GM12878 (cell line): ENCODE data around the gene SLC16A9. TPM values are rescaled to one million over a fixed set of nuclear protein-coding genes. Genes with fewer than 3 reads are reported as not detected.

Experiments
- ATAC-seq: fragments of 200-7000 bp; cut with Tn5 transposase; 3 replicates; pipeline ENCODE4 v1.9.1; 2020; ENCODE audit warnings: mild to moderate bottlenecking, moderate library complexity
- BruUV-seq: library from RNA; stranded (reverse); fragments of 400-500 nt; replicated peaks from 2 replicates; lab custom pipeline; 2021; lab: Mats Ljungman, UMichigan
- CTCF ChIA-PET: fragments of 300-600 bp; sonication (Branson Sonifier 250); formaldehyde crosslinking; extraction: SDS; loops from one replicate; lab custom pipeline; 2021; ENCODE audit warnings: inconsistent platforms; lab: Yijun Ruan, JAX
- POLR2A ChIA-PET: fragments of 350-600 bp; formaldehyde crosslinking; extraction: SDS; loops from one replicate; lab custom pipeline; 2021; ENCODE audit warnings: inconsistent platforms; lab: Charles Lee
- RAD21 ChIA-PET: fragments of 300-600 bp; sonication (Branson Sonifier 250); formaldehyde crosslinking; loops from one replicate; lab custom pipeline; 2023; ENCODE audit warnings: antibody characterized with exemption; ENCODE audit not compliant: unreplicated experiment; lab: Charles Lee
- SMC1A ChIA-PET: fragments of 300-600 bp; sonication (Branson Sonifier 250); formaldehyde crosslinking; loops from one replicate; lab custom pipeline; 2023; ENCODE audit not compliant: unreplicated experiment, uncharacterized antibody; lab: Charles Lee
- DNase-seq: peaks from one replicate; pipeline ENCODE4 v3.0.0-alpha.2; 2011; ENCODE audit warnings: low read depth, low spot score
- FAIRE-seq: peaks from 3 replicates; lab custom pipeline; 2011; peaks lifted over from hg19 to GRCh38; lab: Jason Lieb, UNC
- H2AFZ ChIP-seq: 2 replicates; pipeline ENCODE4 v1.6.0; 2011; ENCODE audit warnings: low read depth, low read length, control low read depth; ENCODE audit not compliant: control insufficient read depth
- H3K27ac ChIP-seq: 2 replicates; pipeline ENCODE4 v1.5.1; 2011; ENCODE audit warnings: control low read depth; ENCODE audit not compliant: control insufficient read depth, insufficient read depth
- H3K27me3 ChIP-seq, 2 experiments: replicated peaks in 1 of 2; 2 replicates each; pipeline versions ENCODE4 v1.6.0 to v1.6.1; 2011; ENCODE audit warnings: low read length in 1 of 2; ENCODE audit not compliant: control insufficient read depth in 2 of 2, insufficient read depth in 2 of 2
- H3K36me3 ChIP-seq, 2 experiments: 2 replicates each; pipeline ENCODE4 v1.5.1; 2011; ENCODE audit warnings: low read length in 1 of 2; ENCODE audit not compliant: control insufficient read depth in 2 of 2, insufficient read depth in 2 of 2
- H3K4me1 ChIP-seq: 2 replicates; pipeline ENCODE4 v1.6.1; 2011; ENCODE audit warnings: mild to moderate bottlenecking, low read length, moderate library complexity, mixed read lengths; ENCODE audit not compliant: control insufficient read depth, insufficient read depth
- H3K4me2 ChIP-seq: 2 replicates; pipeline ENCODE4 v1.6.0; 2011; ENCODE audit warnings: control low read depth; ENCODE audit not compliant: control insufficient read depth, insufficient read depth
- H3K4me3 ChIP-seq: fragments of 200-600 bp; sonication (generic); 2 replicates; pipeline ENCODE4 v1.5.1; 2016
- H3K79me2 ChIP-seq: 2 replicates; pipeline ENCODE4 v1.6.0; 2011; ENCODE audit warnings: low read length; ENCODE audit not compliant: control insufficient read depth, insufficient read depth
- H3K9ac ChIP-seq: 2 replicates; pipeline ENCODE4 v1.8.0; 2011; ENCODE audit warnings: low read length, control low read depth, mixed read lengths; ENCODE audit not compliant: control insufficient read depth, insufficient read depth
- H3K9me3 ChIP-seq: replicated peaks from 3 replicates; pipeline ENCODE4 v1.5.1; 2011; ENCODE audit warnings: mild to moderate bottlenecking, low read length; ENCODE audit not compliant: control insufficient read depth, insufficient read depth
- H4K20me1 ChIP-seq: 2 replicates; pipeline ENCODE4 v1.6.0; 2011; ENCODE audit not compliant: control insufficient read depth, insufficient read depth
- E2F4 ChIP-seq: IDR thresholded peaks from 2 replicates; pipeline ENCODE4 v1.6.1; 2012; ENCODE audit warnings: low read depth, low read length, improper control_type of control experiment
- FOXK2 ChIP-seq: fragments of 450-650 bp; IDR thresholded peaks from 2 replicates; pipeline ENCODE4 v1.6.1; 2017; ENCODE audit warnings: mild to moderate bottlenecking, moderate library complexity
- POLR2A ChIP-seq: IDR thresholded peaks from 2 replicates; pipeline ENCODE4 v1.6.1; 2011; ENCODE audit warnings: low read depth, mild to moderate bottlenecking, low read length
- ZNF592 ChIP-seq: fragments of 450-650 bp; IDR thresholded peaks from 2 replicates; pipeline ENCODE4 v1.6.1; 2017; ENCODE audit warnings: mild to moderate bottlenecking, moderate library complexity
- WGBS: methylation state at CpG from one replicate; pipeline ENCODE4 v1.1.6; 2016; ENCODE audit warnings: low lambda C conversion rate; ENCODE audit not compliant: insufficient replicate concordance, insufficient coverage; ENCODE audit errors: missing lambda C conversion rate; 5-methylcytosine and 5-hydroxymethylcytosine counted together
- in situ Hi-C: fragments of 300-500 bp; cut with MboI; formaldehyde crosslinking; loops from 9 replicates; pipeline ENCODE4 v1.14.3; 2018; ENCODE audit warnings: mixed read lengths
- intact Hi-C: fragments of 100-400 bp; cut with micrococcal nuclease; formaldehyde crosslinking; loops from one replicate; pipeline ENCODE4 v1.14.2; 2022; ENCODE audit not compliant: unreplicated experiment
- polyA plus RNA-seq, 11 experiments: library from polyadenylated mRNA; depleted of rRNA in 4 of 11; unstranded in 6 of 11; stranded (reverse) in 5 of 11; fragments of >200 nt; fragmentation: Nextera tagmentation in 4 of 11; fragmentation: Illumina TruSeq in 1 of 11; extraction: Ambion mirVana in 4 of 11; extraction: Trizol in 1 of 11; gene quantifications; 1 replicate in 1 of 11; 2 replicates in 10 of 11; pipeline versions ENCODE4 v1.2.1 to v1.2.3, GENCODE V29; 2011 to 2016; ENCODE audit warnings: inconsistent platforms in 2 of 11, missing spikeins in 2 of 11, low read depth in 1 of 11
- total RNA-seq, 4 experiments: library from RNA; depleted of rRNA in 3 of 4; stranded (reverse); fragments of >200 nt in 3 of 4; fragmentation: Illumina TruSeq in 1 of 4; extraction: Trizol in 1 of 4; gene quantifications; 2 replicates each; pipeline versions ENCODE4 v1.2.1 to v1.2.3, GENCODE V29; 2013 to 2021
- TF ChIP-seq, protein P1 (sequence below): fragments of 450-650 bp; IDR thresholded peaks from 2 replicates; pipeline ENCODE4 v1.6.1; 2016; ENCODE audit warnings: mild to moderate bottlenecking, moderate library complexity, borderline replicate concordance

The SLC16A9 gene
- total and polyA plus RNA-seq, 10 of the 15 experiments (the other 5 are each of a cell fraction or from before 2014, with no cell fraction given) = 0.86 to 6.2 (median 4.3) TPM

DNA sequence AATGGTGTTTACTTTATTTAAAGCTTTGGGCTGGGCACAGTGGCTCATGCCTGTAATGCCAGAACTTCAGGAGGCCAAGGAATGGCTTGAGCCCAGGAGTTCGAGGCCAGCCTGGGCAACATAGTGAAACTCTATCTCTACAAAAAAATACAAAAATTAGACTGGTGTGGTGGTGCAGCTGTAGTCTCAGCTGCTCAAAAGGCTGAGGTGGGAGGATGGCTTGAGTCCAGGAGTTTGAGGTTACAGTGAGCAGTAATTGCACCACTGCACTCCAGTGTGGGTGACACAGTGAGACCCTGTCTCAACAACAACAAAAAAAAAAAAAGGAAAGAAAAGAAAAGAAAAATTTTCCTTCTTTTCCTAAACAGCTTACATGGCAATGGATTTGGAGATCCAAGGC, 22.0 kb downstream of the SLC16A9 start (continued):
- TF ChIP-seq, protein P1, sequence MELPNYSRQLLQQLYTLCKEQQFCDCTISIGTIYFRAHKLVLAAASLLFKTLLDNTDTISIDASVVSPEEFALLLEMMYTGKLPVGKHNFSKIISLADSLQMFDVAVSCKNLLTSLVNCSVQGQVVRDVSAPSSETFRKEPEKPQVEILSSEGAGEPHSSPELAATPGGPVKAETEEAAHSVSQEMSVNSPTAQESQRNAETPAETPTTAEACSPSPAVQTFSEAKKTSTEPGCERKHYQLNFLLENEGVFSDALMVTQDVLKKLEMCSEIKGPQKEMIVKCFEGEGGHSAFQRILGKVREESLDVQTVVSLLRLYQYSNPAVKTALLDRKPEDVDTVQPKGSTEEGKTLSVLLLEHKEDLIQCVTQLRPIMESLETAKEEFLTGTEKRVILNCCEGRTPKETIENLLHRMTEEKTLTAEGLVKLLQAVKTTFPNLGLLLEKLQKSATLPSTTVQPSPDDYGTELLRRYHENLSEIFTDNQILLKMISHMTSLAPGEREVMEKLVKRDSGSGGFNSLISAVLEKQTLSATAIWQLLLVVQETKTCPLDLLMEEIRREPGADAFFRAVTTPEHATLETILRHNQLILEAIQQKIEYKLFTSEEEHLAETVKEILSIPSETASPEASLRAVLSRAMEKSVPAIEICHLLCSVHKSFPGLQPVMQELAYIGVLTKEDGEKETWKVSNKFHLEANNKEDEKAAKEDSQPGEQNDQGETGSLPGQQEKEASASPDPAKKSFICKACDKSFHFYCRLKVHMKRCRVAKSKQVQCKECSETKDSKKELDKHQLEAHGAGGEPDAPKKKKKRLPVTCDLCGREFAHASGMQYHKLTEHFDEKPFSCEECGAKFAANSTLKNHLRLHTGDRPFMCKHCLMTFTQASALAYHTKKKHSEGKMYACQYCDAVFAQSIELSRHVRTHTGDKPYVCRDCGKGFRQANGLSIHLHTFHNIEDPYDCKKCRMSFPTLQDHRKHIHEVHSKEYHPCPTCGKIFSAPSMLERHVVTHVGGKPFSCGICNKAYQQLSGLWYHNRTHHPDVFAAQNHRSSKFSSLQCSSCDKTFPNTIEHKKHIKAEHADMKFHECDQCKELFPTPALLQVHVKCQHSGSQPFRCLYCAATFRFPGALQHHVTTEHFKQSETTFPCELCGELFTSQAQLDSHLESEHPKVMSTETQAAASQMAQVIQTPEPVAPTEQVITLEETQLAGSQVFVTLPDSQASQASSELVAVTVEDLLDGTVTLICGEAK = no peak
- TF ChIP-seq POLR2A (no peak), FOXK2 (no peak)

- Histone ChIP-seq H3K9ac (no peak overlapping the region), H3K9me3 (no peaks in the 10 kb centered on the region), H3K79me2 (no peaks in the 10 kb centered on the region), H3K4me3 (no peak overlapping the region), H3K36me3 (no peaks in the 10 kb centered on the region), H4K20me1 (no peaks in the 10 kb centered on the region), H3K27ac (no peak overlapping the region), H3K27me3 (no peaks in the 10 kb centered on the region), H3K4me1 (no peaks in the 10 kb centered on the region), H3K4me2 (no peak overlapping the region), H2AFZ (no peak overlapping the region)
- intact Hi-C loops = no loop called here
- in situ Hi-C loops = no loop called here
- ChIA-PET POLR2A (no interaction called here), RAD21 (no interaction called here), SMC1A (no interaction called here), CTCF (no interaction called here)
- no peak for TF ChIP-seq E2F4
- TF ChIP-seq ZNF592 = no peak
- no TSS peak for BruUV-seq
- WGBS = 86% methylated on average over 5 of the region's 5 CpGs
- DNase-seq (no peak), FAIRE-seq (no peak), ATAC-seq (no peak)
Observed at GRCh38 chr10:59684006-59684405, 25.6 kb downstream of the SLC16A9 start.
